Kidney (tissue), 14 donors: Measurements from ENCODE around the gene PITX3. TPM values are rescaled to one million over a fixed set of nuclear protein-coding genes. Genes with fewer than 3 reads are reported as not detected.
"Not testable (repeated sequence)": the region's sequence is repeated elsewhere in the genome, so short reads cannot be mapped to it uniquely, and the experiment has no call there.

Experiments used
- DNase-seq, 5 donors: peaks; one replicate each; pipeline ENCODE4 v3.0.0-alpha.2; 2013 to 2020
- FAIRE-seq: peaks from 2 replicates; lab custom pipeline; 2012; peaks lifted over from hg19 to GRCh38; lab: Jason Lieb, UNC
- H3K27ac ChIP-seq, 2 donors: one replicate each; pipeline ENCODE4 v1.7.0; 2013; ENCODE audit warnings: low read depth in 2 of 2, low read length in 2 of 2, inconsistent platforms in 1 of 2
- H3K27me3 ChIP-seq: one replicate; pipeline ENCODE4 v1.7.1; 2013; ENCODE audit warnings: low read length, inconsistent platforms; ENCODE audit not compliant: control insufficient read depth, insufficient read depth
- H3K36me3 ChIP-seq, 3 donors: one replicate each; pipeline versions ENCODE4 v1.7.0 to v1.7.1; 2013; ENCODE audit warnings: low read length in 3 of 3, control low read depth in 1 of 3, inconsistent platforms in 1 of 3; ENCODE audit not compliant: insufficient read depth in 3 of 3, control insufficient read depth in 2 of 3
- H3K4me1 ChIP-seq, 3 donors: one replicate each; pipeline versions ENCODE4 v1.7.0 to v1.7.1; 2013; ENCODE audit warnings: low read length in 3 of 3, inconsistent platforms in 1 of 3, low read depth in 1 of 3; ENCODE audit not compliant: control insufficient read depth in 2 of 3, insufficient read depth in 2 of 3
- H3K4me3 ChIP-seq, 3 donors: one replicate each; pipeline versions ENCODE4 v1.7.0 to v1.8.1; 2013; ENCODE audit warnings: low read length in 3 of 3, control low read depth in 1 of 3, inconsistent platforms in 1 of 3
- H3K9ac ChIP-seq, 3 donors: one replicate each; pipeline versions ENCODE4 v1.7.0 to v1.7.1; 2013; ENCODE audit warnings: low read length in 3 of 3, control low read depth in 1 of 3, inconsistent platforms in 1 of 3
- H3K9me3 ChIP-seq, 3 donors: one replicate each; pipeline versions ENCODE4 v1.7.0 to v1.7.1; 2013; ENCODE audit warnings: low read length in 3 of 3, control low read depth in 1 of 3, inconsistent platforms in 1 of 3; ENCODE audit not compliant: control insufficient read depth in 2 of 3, insufficient read depth in 1 of 3
- CTCF ChIP-seq: IDR thresholded peaks from 3 replicates; pipeline ENCODE4 v1.5.1; 2012; ENCODE audit warnings: mild to moderate bottlenecking, moderate library complexity, borderline replicate concordance; ENCODE audit not compliant: insufficient read depth; ENCODE audit errors: extremely low read depth
- intact Hi-C: fragments of 100-400 bp; cut with DNase I; formaldehyde crosslinking; loops from one replicate; pipeline ENCODE4 v1.11.1; 2022
- polyA plus RNA-seq: library from polyadenylated mRNA; stranded (reverse); fragments of 350-450 nt; fragmentation: Illumina TruSeq; extraction: RNeasy Lipid Tissue Mini Kit (QIAGEN cat#74804); gene quantifications from one replicate; pipeline ENCODE4 v1.2.3, GENCODE V29; 2014; ENCODE audit warnings: low read depth, low replicate concordance; ENCODE audit not compliant: insufficient read depth
- total RNA-seq: library from RNA; stranded (reverse); fragmentation: NEBNext Ultra II Directional; extraction: Animal tissue kit (Norgen Biotek cat#: 25700); gene quantifications from one replicate; pipeline ENCODE4 v1.2.1, GENCODE V29; 2021
- donor health status: control.
- donor health status: control.
- donor health status: control.
- donor health status: control.
- donor health status: control.
- donor health status: DM: yes; HTN: yes; CAD: no.
- donor health status: Normal renal cell carcinoma (clear cell type).

The PITX3 gene
- total and polyA plus RNA-seq, 2 donors from 2014 or later, result 0.39 TPM; not detected in 1

GRCh38 chr10:102219370-102219769 is 21.9 kb downstream of the PITX3 start:
- intact Hi-C loops, result no loop called here
- FAIRE-seq (no peak), DNase-seq (no peak)
- H3K4me1 ChIP-seq, result no peaks in the 10 kb centered on the region
- no peaks in the 10 kb centered on the region for H3K27me3 ChIP-seq
- H3K36me3 ChIP-seq, result no peaks in the 10 kb centered on the region
- no peak for TF ChIP-seq CTCF
- H3K4me3 ChIP-seq, result no peak overlapping the region
- H3K27ac ChIP-seq, result no peak overlapping the region
- H3K9me3 ChIP-seq, result no peaks in the 10 kb centered on the region
- H3K9ac ChIP-seq, result no peak overlapping the region

GRCh38 chr10:102213599-102213998 is 27.7 kb downstream of the PITX3 start:
- H3K9me3 ChIP-seq, intact Hi-C loops, H3K9ac ChIP-seq, H3K4me1 ChIP-seq, FAIRE-seq, DNase-seq, H3K4me3 ChIP-seq, H3K27me3 ChIP-seq, H3K27ac ChIP-seq, H3K36me3 ChIP-seq: not testable (repeated sequence)

- peaks cover 0 to 3% (median 0%) of the 10 kb centered on the region in 3 donors for H3K4me1 ChIP-seq
- TF ChIP-seq CTCF, result no peak
- DNase-seq, result no peak
- H3K9ac ChIP-seq, result no peak overlapping the region
- FAIRE-seq, result no peak
- intact Hi-C loops, result no loop called here
- no peak overlapping the region for H3K27ac ChIP-seq
- no peaks in the 10 kb centered on the region for H3K27me3 ChIP-seq
- H3K9me3 ChIP-seq, result no peaks in the 10 kb centered on the region
- no peaks in the 10 kb centered on the region for H3K36me3 ChIP-seq
- no peak overlapping the region for H3K4me3 ChIP-seq
Observed at GRCh38 chr10:102211615-102212299, 29.6 kb downstream of the PITX3 start.

GRCh38 chr10:102208311-102209035 is 32.8 kb downstream of the PITX3 start:
- FAIRE-seq (no peak), DNase-seq (no peak)
- Histone ChIP-seq H3K27ac (no peak overlapping the region), H3K27me3 (no peaks in the 10 kb centered on the region), H3K4me3 (no peak overlapping the region), H3K4me1 (peaks cover 0 to 3% (median 0%) of the 10 kb centered on the region in 3 donors), H3K36me3 (no peaks in the 10 kb centered on the region), H3K9ac (no peak overlapping the region), H3K9me3 (peaks cover 0 to 10% (median 3%) of the 10 kb centered on the region in 3 donors)
- TF ChIP-seq CTCF, result no peak
- intact Hi-C loops, result no loop called here
